HepG2 (cell line): ENCODE data around the gene GYS1. TPM values are rescaled to one million over a fixed set of nuclear protein-coding genes. Genes with fewer than 3 reads are reported as not detected.

Source experiments
- ATAC-seq: fragments of 200-7000 bp; cut with Tn5 transposase; 3 replicates; pipeline ENCODE4 v1.9.1; 2020; ENCODE audit warnings: mild to moderate bottlenecking, moderate library complexity
- BruUV-seq: library from RNA; stranded (reverse); fragments of 400-500 nt; replicated peaks from 2 replicates; lab custom pipeline; 2021; lab: Mats Ljungman, UMichigan
- CTCF ChIA-PET: fragments of 300-600 bp; formaldehyde crosslinking; extraction: SDS; loops from one replicate; lab custom pipeline; 2021; ENCODE audit warnings: low total read pairs, inconsistent platforms, low intra/inter-chr PET ratio; lab: Yijun Ruan, JAX
- POLR2A ChIA-PET: fragments of 350-600 bp; sonication (Branson Sonifier 250); formaldehyde crosslinking; loops from one replicate; lab custom pipeline; 2020; ENCODE audit warnings: antibody characterized with exemption, inconsistent platforms; lab: Yijun Ruan, JAX
- DNase-seq: peaks from one replicate; pipeline ENCODE4 v3.0.0-alpha.2; 2015; ENCODE audit warnings: low spot score
- FAIRE-seq: peaks from 3 replicates; lab custom pipeline; 2011; peaks lifted over from hg19 to GRCh38; lab: Jason Lieb, UNC
- H2AFZ ChIP-seq: one replicate; pipeline ENCODE4 v1.6.1; 2011; ENCODE audit warnings: low read length, inconsistent platforms
- H3K27ac ChIP-seq: fragments of 300-600 bp; 3 replicates; pipeline ENCODE4 v1.8.0; 2011; ENCODE audit warnings: mixed run types, mild to moderate bottlenecking, mixed read lengths, low read length, inconsistent platforms; ENCODE audit not compliant: insufficient read depth; ENCODE audit errors: extremely low read length
- H3K27me3 ChIP-seq, 2 experiments: fragments of 200-600 bp in 1 of 2; 2 replicates in 1 of 2; 3 replicates in 1 of 2; pipeline versions ENCODE4 v1.6.0 to v1.8.0; 2011; ENCODE audit warnings: low read length in 2 of 2, mild to moderate bottlenecking in 2 of 2, moderate library complexity in 2 of 2, inconsistent platforms in 1 of 2; ENCODE audit not compliant: insufficient read depth in 2 of 2, control insufficient read depth in 1 of 2
- H3K36me3 ChIP-seq, 2 experiments: fragments of 200-600 bp in 1 of 2; replicated peaks in 1 of 2; 2 replicates in 1 of 2; 3 replicates in 1 of 2; pipeline versions ENCODE4 v1.5.1 to v1.8.0; 2011; ENCODE audit warnings: low read length in 2 of 2, inconsistent platforms in 1 of 2; ENCODE audit not compliant: insufficient read depth in 2 of 2, control insufficient read depth in 1 of 2
- H3K4me1 ChIP-seq: 2 replicates; pipeline ENCODE4 v1.5.1; 2012; ENCODE audit warnings: low read length, inconsistent platforms; ENCODE audit not compliant: insufficient read depth
- H3K4me2 ChIP-seq: 2 replicates; pipeline ENCODE4 v1.6.0; 2011; ENCODE audit warnings: low read depth, low read length, inconsistent platforms
- H3K4me3 ChIP-seq, 3 experiments: fragments of 200-600 bp in 1 of 3; sonication (generic), shearing (Covaris generic) in 1 of 3; replicated peaks in 1 of 3; 2 replicates each; pipeline ENCODE4 v1.5.1; 2011 to 2016; ENCODE audit warnings: low read length in 3 of 3, inconsistent platforms in 2 of 3, low read depth in 2 of 3, mild to moderate bottlenecking in 2 of 3, control low read depth in 1 of 3, mixed read lengths in 1 of 3; ENCODE audit not compliant: insufficient read depth in 1 of 3
- H3K79me2 ChIP-seq: one replicate; pipeline ENCODE4 v1.6.1; 2011; ENCODE audit warnings: low read length, inconsistent platforms; ENCODE audit not compliant: insufficient read depth
- H3K9ac ChIP-seq: 2 replicates; pipeline ENCODE4 v1.6.0; 2011; ENCODE audit warnings: mild to moderate bottlenecking, low read depth, low read length, inconsistent platforms; ENCODE audit not compliant: insufficient read depth
- H3K9me3 ChIP-seq: 2 replicates; pipeline ENCODE4 v1.5.1; 2012; ENCODE audit warnings: mild to moderate bottlenecking, low read length
- H4K20me1 ChIP-seq: 2 replicates; pipeline ENCODE4 v1.6.0; 2011; ENCODE audit warnings: inconsistent platforms, mild to moderate bottlenecking, low read length, moderate library complexity; ENCODE audit not compliant: insufficient read depth
- CCAR2 ChIP-seq: fragments of 200-400 bp; formaldehyde crosslinking; optimal IDR thresholded peaks from 2 replicates; pipeline ENCODE3; 2018; ENCODE audit warnings: low read depth, mild to moderate bottlenecking, low read length, moderate library complexity
- FLYWCH1 ChIP-seq: sonication (generic); formaldehyde crosslinking; IDR thresholded peaks from 2 replicates; pipeline ENCODE4 v1.8.1; 2023; ENCODE audit warnings: mild to moderate bottlenecking, missing genetic modification reagents
- HDAC1 ChIP-seq: sonication (generic); formaldehyde crosslinking; IDR thresholded peaks from 2 replicates; pipeline ENCODE4 v1.5.1; 2020; ENCODE audit warnings: mild to moderate bottlenecking, missing genetic modification reagents
- JUN ChIP-seq: sonication (generic); formaldehyde crosslinking; IDR thresholded peaks from 2 replicates; pipeline ENCODE4 v1.4.0; 2020; ENCODE audit warnings: mild to moderate bottlenecking, missing genetic modification reagents
- NCOA1 ChIP-seq: sonication (generic); formaldehyde crosslinking; IDR thresholded peaks from 2 replicates; pipeline ENCODE4 v1.9.0; 2021; ENCODE audit warnings: missing genetic modification reagents
- RAD51 ChIP-seq: fragments of 450-650 bp; IDR thresholded peaks from 2 replicates; pipeline ENCODE4 v1.6.1; 2016; ENCODE audit warnings: borderline replicate concordance
- RBAK ChIP-seq: sonication (generic); formaldehyde crosslinking; IDR thresholded peaks from 2 replicates; pipeline ENCODE4 v1.5.1; 2020; ENCODE audit warnings: mild to moderate bottlenecking, missing genetic modification reagents
- RNF2 ChIP-seq: fragments of 450-650 bp; conservative IDR thresholded peaks from 2 replicates; pipeline ENCODE4 v1.6.1; 2016; ENCODE audit warnings: low read depth
- SAFB2 ChIP-seq: sonication (generic); formaldehyde crosslinking; IDR thresholded peaks from 2 replicates; pipeline ENCODE4 v1.5.1; 2020; ENCODE audit warnings: missing genetic modification reagents, low read depth, mild to moderate bottlenecking, borderline replicate concordance
- SP2 ChIP-seq: sonication (generic); formaldehyde crosslinking; IDR thresholded peaks from 2 replicates; pipeline ENCODE4 v1.5.1; 2020; ENCODE audit warnings: mild to moderate bottlenecking, missing genetic modification reagents
- SP4 ChIP-seq: sonication (generic); formaldehyde crosslinking; IDR thresholded peaks from 2 replicates; pipeline ENCODE4 v1.8.1; 2023; ENCODE audit warnings: mild to moderate bottlenecking, missing genetic modification reagents
- SRSF9 ChIP-seq: fragments of 200-400 bp; formaldehyde crosslinking; IDR thresholded peaks from 2 replicates; pipeline ENCODE4 v1.6.1; 2018; ENCODE audit warnings: borderline replicate concordance, mild to moderate bottlenecking, low read depth, low read length; ENCODE audit not compliant: insufficient read depth, poor library complexity, severe bottlenecking
- ZBTB20 ChIP-seq: sonication (generic); formaldehyde crosslinking; IDR thresholded peaks from 2 replicates; pipeline ENCODE4 v1.8.1; 2023; ENCODE audit warnings: missing genetic modification reagents, low read depth, mild to moderate bottlenecking, borderline replicate concordance
- ZBTB38 ChIP-seq: sonication (generic); formaldehyde crosslinking; IDR thresholded peaks from 2 replicates; pipeline ENCODE4 v1.5.1; 2020; ENCODE audit warnings: mild to moderate bottlenecking, missing genetic modification reagents
- ZBTB7A ChIP-seq: sonication (generic); formaldehyde crosslinking; IDR thresholded peaks from 2 replicates; pipeline ENCODE4 v1.8.0; 2022; ENCODE audit warnings: mild to moderate bottlenecking, missing genetic modification reagents
- ZNF674 ChIP-seq: sonication (generic); formaldehyde crosslinking; IDR thresholded peaks from 2 replicates; pipeline ENCODE4 v1.5.0; 2020; ENCODE audit warnings: low read depth, mild to moderate bottlenecking, missing genetic modification reagents
- ZNF703 ChIP-seq: sonication (generic); formaldehyde crosslinking; IDR thresholded peaks from 2 replicates; pipeline ENCODE4 v1.5.1; 2020; ENCODE audit warnings: missing genetic modification reagents, mild to moderate bottlenecking, moderate library complexity, borderline replicate concordance
- WGBS: methylation state at CpG from one replicate; pipeline ENCODE4 v1.1.6; 2017; ENCODE audit warnings: low lambda C conversion rate; 5-methylcytosine and 5-hydroxymethylcytosine counted together
- in situ Hi-C: cut with HindIII; loops from 2 replicates; pipeline ENCODE4 v1.10.0; 2017; ENCODE audit warnings: low pct_unique_long_range_greater_than_20kb; ENCODE audit not compliant: extremely low pct_ligation_motif_present
- intact Hi-C: fragments of 100-400 bp; cut with micrococcal nuclease; formaldehyde crosslinking; loops from one replicate; pipeline ENCODE4 v1.10.0; 2022; ENCODE audit not compliant: unreplicated experiment
- polyA plus RNA-seq, 8 experiments: library from polyadenylated mRNA; depleted of rRNA in 3 of 8; stranded (reverse) in 7 of 8; unstranded in 1 of 8; fragments of >200 nt; fragmentation: Illumina TruSeq in 4 of 8; extraction: Trizol in 4 of 8; gene quantifications; 2 replicates each; pipeline versions ENCODE4 v1.2.1 to v1.2.3, GENCODE V29; 2011 to 2016; ENCODE audit warnings: low read depth in 4 of 8, missing spikeins in 1 of 8, mixed read lengths in 1 of 8; ENCODE audit not compliant: insufficient read depth in 1 of 8
- total RNA-seq, 5 experiments: library from RNA; depleted of rRNA; stranded (reverse); fragments of >200 nt; fragmentation: Illumina TruSeq; extraction: Trizol; gene quantifications; 2 replicates each; pipeline ENCODE4 v1.2.3, GENCODE V29; 2016; ENCODE audit warnings: low read depth in 1 of 5
- TF ChIP-seq, protein P1 (sequence below): sonication (generic); formaldehyde crosslinking; IDR thresholded peaks from 2 replicates; pipeline ENCODE4 v1.4.0; 2020; ENCODE audit warnings: mild to moderate bottlenecking, missing genetic modification reagents

Gene GYS1
- total and polyA plus RNA-seq, 2 of the 13 experiments (the other 11 are each of a cell fraction or from before 2014, with no cell fraction given), result 18.4 to 42.1 TPM

DNA sequence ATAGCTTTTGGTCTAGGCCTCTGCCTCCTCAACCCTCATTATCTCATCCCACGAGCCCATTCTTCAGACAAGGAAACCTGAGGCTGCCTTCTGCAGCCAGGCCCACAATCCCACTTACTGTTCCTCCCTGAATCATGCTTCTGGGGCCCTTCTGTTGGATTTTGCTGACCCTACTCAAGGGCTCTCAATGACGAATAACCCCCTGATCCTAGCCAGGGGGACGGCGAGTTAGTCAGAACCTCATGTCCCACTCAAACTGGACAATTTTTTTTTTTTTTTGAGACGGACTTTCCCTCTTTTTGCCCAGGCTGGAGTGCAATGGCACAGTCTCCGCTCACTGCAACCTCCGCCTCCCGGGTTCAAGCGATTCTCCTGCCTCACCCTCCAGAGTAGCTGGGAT is 29.0 kb upstream of the GYS1 start:
- Histone ChIP-seq H3K9me3 (no peaks in the 10 kb centered on the region), H3K4me1 (peaks cover 27% of the 10 kb centered on the region), H3K79me2 (no peaks in the 10 kb centered on the region), H3K9ac (no peak overlapping the region), H3K36me3 (no peaks in the 10 kb centered on the region), H3K4me2 (no peak overlapping the region), H2AFZ (no peak overlapping the region), H4K20me1 (no peaks in the 10 kb centered on the region), H3K27me3 (peaks cover 0 to 25% of the 10 kb centered on the region in 2 experiments; a peak in 3 of 5 replicates), H3K4me3 (no peak overlapping the region), H3K27ac (no peak overlapping the region)
- in situ Hi-C loops, result no loop called here
- ChIA-PET CTCF (no interaction called here), POLR2A (no interaction called here)
- intact Hi-C loops, result no loop called here
- WGBS, result 43% methylated on average over 9 of the region's 9 CpGs
- FAIRE-seq, result no peak
- no peak for DNase-seq
- ATAC-seq, result no peak
- BruUV-seq, result no TSS peak
- no peak for TF ChIP-seq RAD51
- no peak for TF ChIP-seq ZBTB38 (CRISPR knock-in tag)
- TF ChIP-seq ZNF703 (CRISPR knock-in tag), result no peak
- no peak for TF ChIP-seq FLYWCH1
- TF ChIP-seq ZNF674 (CRISPR knock-in tag), result no peak
- no peak for TF ChIP-seq HDAC1 (CRISPR knock-in tag)
- TF ChIP-seq ZBTB20 (CRISPR knock-in tag), result no peak
- TF ChIP-seq CCAR2, result no peak
- no peak for TF ChIP-seq SP2 (CRISPR knock-in tag)
- TF ChIP-seq, protein P1, sequence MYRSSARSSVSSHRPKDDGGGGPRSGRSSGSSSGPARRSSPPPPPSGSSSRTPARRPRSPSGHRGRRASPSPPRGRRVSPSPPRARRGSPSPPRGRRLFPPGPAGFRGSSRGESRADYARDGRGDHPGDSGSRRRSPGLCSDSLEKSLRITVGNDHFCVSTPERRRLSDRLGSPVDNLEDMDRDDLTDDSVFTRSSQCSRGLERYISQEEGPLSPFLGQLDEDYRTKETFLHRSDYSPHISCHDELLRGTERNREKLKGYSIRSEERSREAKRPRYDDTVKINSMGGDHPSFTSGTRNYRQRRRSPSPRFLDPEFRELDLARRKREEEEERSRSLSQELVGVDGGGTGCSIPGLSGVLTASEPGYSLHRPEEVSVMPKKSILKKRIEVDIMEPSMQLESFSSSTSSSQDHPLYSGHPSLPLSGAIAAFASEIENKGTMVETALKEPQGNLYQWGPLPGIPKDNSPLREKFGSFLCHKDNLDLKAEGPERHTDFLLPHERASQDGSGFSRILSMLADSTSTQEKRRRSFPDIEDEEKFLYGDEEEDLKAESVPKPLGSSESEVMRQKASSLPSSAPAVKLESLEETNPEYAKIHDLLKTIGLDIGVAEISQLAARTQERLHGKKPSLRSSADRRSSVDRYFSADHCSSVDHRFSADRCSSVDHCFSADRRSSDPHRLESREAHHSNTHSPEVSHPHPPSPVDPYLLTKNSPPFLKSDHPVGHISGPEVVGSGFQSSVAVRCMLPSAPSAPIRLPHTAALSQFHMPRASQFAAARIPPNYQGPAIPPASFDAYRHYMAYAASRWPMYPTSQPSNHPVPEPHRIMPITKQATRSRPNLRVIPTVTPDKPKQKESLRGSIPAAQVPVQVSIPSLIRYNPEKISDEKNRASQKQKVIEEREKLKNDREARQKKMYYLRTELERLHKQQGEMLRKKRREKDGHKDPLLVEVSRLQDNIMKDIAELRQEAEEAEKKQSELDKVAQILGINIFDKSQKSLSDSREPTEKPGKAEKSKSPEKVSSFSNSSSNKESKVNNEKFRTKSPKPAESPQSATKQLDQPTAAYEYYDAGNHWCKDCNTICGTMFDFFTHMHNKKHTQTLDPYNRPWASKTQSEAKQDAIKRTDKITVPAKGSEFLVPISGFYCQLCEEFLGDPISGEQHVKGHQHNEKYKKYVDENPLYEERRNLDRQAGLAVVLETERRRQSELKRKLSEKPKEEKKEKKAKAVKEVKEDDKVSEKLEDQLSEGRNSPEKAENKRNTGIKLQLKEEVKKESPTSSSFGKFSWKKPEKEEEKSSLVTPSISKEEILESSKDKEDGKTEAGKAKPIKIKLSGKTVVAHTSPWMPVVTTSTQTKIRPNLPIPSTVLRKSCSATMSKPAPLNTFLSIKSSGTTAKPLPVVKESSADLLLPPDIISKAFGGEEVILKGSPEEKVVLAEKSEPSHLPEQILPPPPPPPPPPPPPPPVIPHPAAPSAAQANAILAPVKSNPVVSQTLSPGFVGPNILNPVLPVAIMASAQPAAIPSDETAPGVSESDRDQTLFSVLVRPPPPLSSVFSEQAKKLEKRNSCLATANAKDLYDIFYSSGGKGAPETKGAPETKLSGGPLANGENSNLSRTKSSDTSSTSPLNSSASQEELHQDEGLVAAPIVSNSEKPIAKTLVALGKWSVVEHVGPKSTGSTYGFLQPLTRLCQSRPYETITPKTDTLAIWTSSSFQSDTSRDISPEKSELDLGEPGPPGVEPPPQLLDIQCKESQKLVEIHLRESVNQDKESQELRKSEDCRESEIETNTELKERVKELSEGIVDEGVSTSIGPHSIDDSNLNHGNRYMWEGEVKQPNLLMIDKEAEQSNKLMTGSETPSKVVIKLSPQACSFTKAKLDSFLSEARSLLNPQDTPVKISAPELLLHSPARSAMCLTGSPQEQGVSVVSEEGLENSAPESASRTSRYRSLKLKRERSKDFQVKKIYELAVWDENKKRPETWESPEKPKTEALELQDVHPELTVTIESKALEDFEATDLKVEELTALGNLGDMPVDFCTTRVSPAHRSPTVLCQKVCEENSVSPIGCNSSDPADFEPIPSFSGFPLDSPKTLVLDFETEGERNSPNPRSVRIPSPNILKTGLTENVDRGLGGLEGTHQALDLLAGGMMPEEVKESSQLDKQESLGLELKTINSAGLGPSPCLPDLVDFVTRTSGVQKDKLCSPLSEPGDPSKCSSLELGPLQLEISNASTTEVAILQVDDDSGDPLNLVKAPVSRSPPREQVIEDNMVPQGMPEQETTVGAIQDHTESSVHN, result no peak
- no peak for TF ChIP-seq SAFB2 (CRISPR knock-in tag)
- no peak for TF ChIP-seq SP4
- no peak for TF ChIP-seq JUN (CRISPR knock-in tag)
- no peak for TF ChIP-seq SRSF9
- no peak for TF ChIP-seq ZBTB7A (CRISPR knock-in tag)
- no peak for TF ChIP-seq RBAK (CRISPR knock-in tag)
- no peak for TF ChIP-seq NCOA1
- no peak for TF ChIP-seq RNF2
